ENCODE measurements around the gene JAK2. TPM values are rescaled to one million over a fixed set of nuclear protein-coding genes. Genes with fewer than 3 reads are reported as not detected.

JAK2 gene
- total and polyA plus RNA-seq, 10 of the 15 experiments (the other 5 are each of a cell fraction or from before 2014, with no cell fraction given) = 4.1 to 22.9 (median 13.7) TPM

GRCh38 chr9:4967523-4967922 is 17.5 kb upstream of the JAK2 start:
- BruUV-seq (replicated peaks) = no TSS peak
- ChIA-PET POLR2A (no interaction called here), CTCF (no interaction called here), SMC1A (ENCODE audit: uncharacterized antibody, unreplicated experiment) (interaction anchor here (0.9 to 1.1 kb wide), 2 partner anchors 13 to 19 kb away, joined by 3 to 5 read pairs; no protein-coding TSS in a partner anchor), RAD21 (ENCODE audit: unreplicated experiment) (interaction anchor here (2.9 kb wide), 1 partner anchor 15 kb away, joined by 7 read pairs; no protein-coding TSS in a partner anchor)
- peak overlapping the region; percentile 46 for H2AFZ ChIP-seq (ENCODE audit: control insufficient read depth, low read depth, low read length)
- DNase-seq (ENCODE audit: low read depth, low spot score) (no peak), ATAC-seq (no peak), FAIRE-seq (no peak)
- H3K4me2 ChIP-seq (ENCODE audit: control insufficient read depth, insufficient read depth) = no peak overlapping the region; the same call in 1 of the 2 replicates
- H3K27ac ChIP-seq (ENCODE audit: control insufficient read depth, insufficient read depth) = no peak overlapping the region
- no peaks in the 10 kb centered on the region for H3K36me3 ChIP-seq (ENCODE audit: control insufficient read depth in 2 of 2, insufficient read depth in 2 of 2, low read length in 1 of 2)
- peaks cover 17% of the 10 kb centered on the region for H3K4me1 ChIP-seq (ENCODE audit: control insufficient read depth, insufficient read depth, low read length)
- H3K27me3 ChIP-seq (replicated peaks in 1 of 2; ENCODE audit: control insufficient read depth in 2 of 2, insufficient read depth in 2 of 2, low read length in 1 of 2) = no peaks in the 10 kb centered on the region
- peaks cover 3% of the 10 kb centered on the region for H3K9me3 ChIP-seq (replicated peaks; ENCODE audit: control insufficient read depth, insufficient read depth, low read length)
- H3K4me3 ChIP-seq = no peak overlapping the region
- H3K79me2 ChIP-seq (ENCODE audit: control insufficient read depth, insufficient read depth, low read length) = no peaks in the 10 kb centered on the region
- no peak overlapping the region for H3K9ac ChIP-seq (ENCODE audit: control insufficient read depth, insufficient read depth, low read length)
- in situ Hi-C loops (cut with MboI) = no loop called here
- TF ChIP-seq ELK1 (IDR thresholded peaks at IDR 0.05; ENCODE audit: low read depth, low read length) = no peak
- no peak for TF ChIP-seq NFYB (IDR thresholded peaks at IDR 0.05; ENCODE audit: insufficient read depth, low read depth, low read length)
- no peak for TF ChIP-seq SMARCA5 (IDR thresholded peaks at IDR 0.05)
- no peak for TF ChIP-seq ZBTB40 (IDR thresholded peaks at IDR 0.05; ENCODE audit: borderline replicate concordance)
- no peak for TF ChIP-seq LARP7 (IDR thresholded peaks at IDR 0.05)
- TF ChIP-seq RCOR1 (conservative IDR thresholded peaks at IDR 0.05; ENCODE audit: low read depth, low read length) = no peak
- no peak for TF ChIP-seq BCLAF1 (IDR thresholded peaks at IDR 0.05)
- no peak for TF ChIP-seq TCF12 (IDR thresholded peaks at IDR 0.05; ENCODE audit: low read depth, low read length)
- no peak for TF ChIP-seq POU2F2 (IDR thresholded peaks at IDR 0.05; ENCODE audit: borderline replicate concordance, low read depth, low read length)
- TF ChIP-seq SPI1 (IDR thresholded peaks at IDR 0.05; ENCODE audit: borderline replicate concordance, insufficient read depth, low read depth, low read length) = no peak
- intact Hi-C loops (cut with micrococcal nuclease; ENCODE audit: unreplicated experiment) = no loop called here
- WGBS (ENCODE audit: insufficient coverage, insufficient replicate concordance, low lambda C conversion rate, missing lambda C conversion rate) = 76% methylated on average over 3 of the region's 3 CpGs
- H4K20me1 ChIP-seq (ENCODE audit: control insufficient read depth, insufficient read depth) = no peaks in the 10 kb centered on the region
